Spleen (tissue), 11 donors: ENCODE data around the gene RBM3. TPM values are rescaled to one million over a fixed set of nuclear protein-coding genes. Genes with fewer than 3 reads are reported as not detected.
A peak's percentile ranks its signal among the peaks of the same experiment; 100 is the strongest.

Experiments
- DNase-seq: peaks from one replicate; pipeline ENCODE4 v3.0.0-alpha.2; 2020
- H3K27ac ChIP-seq, 8 donors: fragments of 200-600 bp; sonication (generic) in 7 of 8; 1 replicate in 4 of 8; 2 replicates in 4 of 8; pipeline versions ENCODE4 v1.5.0 to v1.8.0; 2016 to 2021; ENCODE audit warnings: inconsistent platforms in 4 of 8, mild to moderate bottlenecking in 4 of 8, moderate library complexity in 1 of 8
- H3K27me3 ChIP-seq, 7 donors: fragments of 200-600 bp; sonication (generic) in 6 of 7; replicated peaks in 1 of 7; 1 replicate in 4 of 7; 2 replicates in 3 of 7; pipeline versions ENCODE4 v1.5.0 to v1.8.0; 2016 to 2021; ENCODE audit warnings: inconsistent platforms in 3 of 7, mild to moderate bottlenecking in 1 of 7
- H3K36me3 ChIP-seq, 6 donors: fragments of 200-600 bp; sonication (generic) in 5 of 6; 1 replicate in 4 of 6; 2 replicates in 2 of 6; pipeline versions ENCODE4 v1.5.0 to v1.8.0; 2016 to 2021; ENCODE audit warnings: inconsistent platforms in 2 of 6
- H3K4me1 ChIP-seq, 6 donors: fragments of 200-600 bp; sonication (generic) in 5 of 6; 1 replicate in 3 of 6; 2 replicates in 3 of 6; pipeline versions ENCODE4 v1.5.0 to v1.8.0; 2016 to 2021; ENCODE audit warnings: inconsistent platforms in 3 of 6
- H3K4me3 ChIP-seq, 8 donors: fragments of 200-600 bp; sonication (generic) in 7 of 8; 1 replicate in 4 of 8; 2 replicates in 4 of 8; pipeline versions ENCODE4 v1.5.0 to v1.8.0; 2016 to 2021; ENCODE audit warnings: inconsistent platforms in 4 of 8, mild to moderate bottlenecking in 4 of 8, moderate library complexity in 2 of 8
- H3K9me3 ChIP-seq, 8 donors: fragments of 200-600 bp; sonication (generic) in 7 of 8; 1 replicate in 4 of 8; 2 replicates in 4 of 8; pipeline versions ENCODE4 v1.5.0 to v1.8.0; 2016 to 2021; ENCODE audit warnings: inconsistent platforms in 4 of 8
- POLR2A ChIP-seq, 3 donors: fragments of 450-650 bp; IDR thresholded peaks; one replicate each; pipeline ENCODE4 v1.5.1; 2017; ENCODE audit warnings: antibody characterized with exemption in 3 of 3, mild to moderate bottlenecking in 1 of 3
- POLR2AphosphoS5 ChIP-seq, 3 donors: sonication (generic); formaldehyde crosslinking; IDR thresholded peaks; one replicate each; pipeline ENCODE4 v1.5.1; 2017; ENCODE audit warnings: antibody characterized with exemption in 3 of 3
- WGBS, 5 donors: extraction: QIAGEN DNeasy Blood & Tissue Kit in 3 of 5; methylation state at CpG; one replicate each; pipeline versions ENCODE4 v1.1.5 to v1.1.7; 2013 to 2018; 5-methylcytosine and 5-hydroxymethylcytosine counted together
- intact Hi-C: fragments of 100-400 bp; cut with DNase I; formaldehyde crosslinking; loops from one replicate; pipeline ENCODE4 v1.15.0; 2023; ENCODE audit warnings: low total_unique reads
- polyA plus RNA-seq, 3 donors: library from polyadenylated mRNA; stranded (reverse); fragments of 200-250 nt; gene quantifications; one replicate each; pipeline ENCODE4 v1.2.1, GENCODE V29; 2013
- total RNA-seq, 7 donors: library from RNA; depleted of rRNA in 3 of 7; stranded (reverse); fragments of >200 nt in 3 of 7; fragmentation: NEBNext Ultra II Directional in 4 of 7; extraction: Animal tissue kit (Norgen Biotek cat#: 25700) in 4 of 7; gene quantifications; one replicate each; pipeline versions ENCODE4 v1.1.0 to v1.2.1, GENCODE V29; 2016 to 2021
- TF ChIP-seq, protein P1 (sequence below), 11 experiments: fragments of 200-600 bp in 7 of 11; fragments of 450-650 bp in 4 of 11; sonication (generic) in 4 of 11; IDR thresholded peaks in 8 of 11; conservative IDR thresholded peaks in 3 of 11; 1 replicate in 7 of 11; 2 replicates in 4 of 11; pipeline versions ENCODE4 v1.4.0 to v1.8.0; 2016 to 2021; ENCODE audit warnings: antibody characterized with exemption in 11 of 11, inconsistent platforms in 4 of 11, mild to moderate bottlenecking in 1 of 11
- donor health status: healthy with polysubstance abuse.
- donor health status: DM: no; HTN: no; CAD: no; lungs with moderate emphysema.
- donor health status: DM: no; HTN: no; CAD: no.
- donor health status: Bipolar disorder and iron deficiency.
- donor health status: healthy.
- donor health status: DM: no; HTN: no; CAD: no.
- donor health status: DM: yes; HTN: yes; CAD: no.

RBM3 gene
- total and polyA plus RNA-seq, 10 donors = 155 to 361 (median 201) TPM

DNA sequence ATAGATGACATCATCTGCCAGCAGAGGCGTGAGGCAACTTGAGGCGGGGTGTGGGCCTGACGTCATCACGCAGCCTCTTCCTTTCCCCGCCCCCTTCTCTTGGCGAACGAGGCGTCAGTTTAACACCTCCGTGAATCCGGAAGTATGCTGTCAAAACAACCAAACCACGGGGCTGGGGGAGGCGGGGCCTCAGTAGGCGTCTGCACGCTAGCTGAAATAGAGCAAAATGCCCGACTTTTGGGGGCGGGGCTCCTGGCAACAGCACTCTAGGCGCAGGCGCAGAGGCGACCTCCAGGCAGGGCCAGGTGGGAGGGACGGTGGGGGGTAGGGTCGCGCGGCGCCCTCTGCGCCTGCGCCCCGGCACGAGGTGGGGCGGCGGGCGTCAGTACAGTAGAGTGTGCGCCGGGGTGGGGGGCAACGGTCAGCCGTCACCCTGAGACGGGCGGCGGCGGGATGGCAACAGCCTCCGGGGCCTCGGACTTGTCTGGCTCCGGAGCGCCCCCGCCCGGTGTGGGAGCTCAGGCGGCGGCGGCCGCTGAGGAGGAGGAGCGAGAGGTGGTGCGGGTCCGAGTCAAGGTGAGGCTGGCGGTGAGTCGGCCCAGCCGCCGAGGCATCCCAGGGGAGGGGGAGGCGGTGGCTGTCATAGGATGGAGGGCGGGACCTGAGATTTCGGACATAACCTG lies 34.8 kb upstream of the RBM3 start, which contains the start of gene TBC1D25:
Gene TBC1D25, plus strand, starts transcription at position 370 of the 683 bp plus-strand sequence. Its CDS starts 84 bp downstream, at position 454.
- DNase-seq = peak; percentile 98
- no peaks in the 10 kb centered on the region for H3K27me3 ChIP-seq
- peaks cover 0 to 26% (median 0%) of the 10 kb centered on the region in 6 donors for H3K36me3 ChIP-seq
- TF ChIP-seq, protein P1, sequence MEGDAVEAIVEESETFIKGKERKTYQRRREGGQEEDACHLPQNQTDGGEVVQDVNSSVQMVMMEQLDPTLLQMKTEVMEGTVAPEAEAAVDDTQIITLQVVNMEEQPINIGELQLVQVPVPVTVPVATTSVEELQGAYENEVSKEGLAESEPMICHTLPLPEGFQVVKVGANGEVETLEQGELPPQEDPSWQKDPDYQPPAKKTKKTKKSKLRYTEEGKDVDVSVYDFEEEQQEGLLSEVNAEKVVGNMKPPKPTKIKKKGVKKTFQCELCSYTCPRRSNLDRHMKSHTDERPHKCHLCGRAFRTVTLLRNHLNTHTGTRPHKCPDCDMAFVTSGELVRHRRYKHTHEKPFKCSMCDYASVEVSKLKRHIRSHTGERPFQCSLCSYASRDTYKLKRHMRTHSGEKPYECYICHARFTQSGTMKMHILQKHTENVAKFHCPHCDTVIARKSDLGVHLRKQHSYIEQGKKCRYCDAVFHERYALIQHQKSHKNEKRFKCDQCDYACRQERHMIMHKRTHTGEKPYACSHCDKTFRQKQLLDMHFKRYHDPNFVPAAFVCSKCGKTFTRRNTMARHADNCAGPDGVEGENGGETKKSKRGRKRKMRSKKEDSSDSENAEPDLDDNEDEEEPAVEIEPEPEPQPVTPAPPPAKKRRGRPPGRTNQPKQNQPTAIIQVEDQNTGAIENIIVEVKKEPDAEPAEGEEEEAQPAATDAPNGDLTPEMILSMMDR (IDR thresholded peaks at IDR 0.05 in 8 of 11, conservative IDR thresholded peaks at IDR 0.05 in 3 of 11) = peak in 10 of 11 experiments; percentile 14 to 69 (median 42)
- no peak for TF ChIP-seq POLR2A (IDR thresholded peaks at IDR 0.05)
- TF ChIP-seq POLR2AphosphoS5 (IDR thresholded peaks at IDR 0.05) = peak; percentile 79 to 90 (median 83)
- H3K27ac ChIP-seq = peak within 1 kb of the TSS; percentile 77 to 96 (median 92)
- peaks cover 0 to 18% (median 13%) of the 10 kb centered on the region in 6 donors for H3K4me1 ChIP-seq
- 0 to 59% (median 5%) methylated on average over 37 to 59 of the region's 59 CpGs for WGBS, 5 donors
- H3K9me3 ChIP-seq = no peaks in the 10 kb centered on the region
- peak within 1 kb of the TSS; percentile 41 to 75 (median 54) for H3K4me3 ChIP-seq
- intact Hi-C loops = no loop called here

DNA sequence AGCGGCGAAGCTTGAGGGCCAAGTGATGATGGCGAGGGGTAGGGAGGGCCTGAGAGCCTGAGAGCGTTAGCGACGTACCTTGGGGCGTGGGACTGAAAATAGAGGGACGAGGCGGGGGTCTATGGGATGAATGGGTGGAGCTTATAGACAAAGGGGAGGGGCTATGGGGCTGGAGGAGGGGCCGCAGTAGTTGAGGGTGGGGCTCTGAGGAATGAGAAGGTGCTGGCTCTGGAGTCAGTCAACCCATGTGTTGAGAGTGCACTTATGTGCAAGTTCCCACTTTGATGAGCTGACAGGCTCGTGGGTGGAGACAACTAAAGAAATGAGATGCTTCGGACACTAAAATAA lies 34.3 kb upstream of the RBM3 start:
- Histone ChIP-seq H3K27ac (peak overlapping the region; percentile 77 to 96 (median 92)), H3K36me3 (peaks cover 0 to 31% (median 0%) of the 10 kb centered on the region in 6 donors), H3K27me3 (no peaks in the 10 kb centered on the region), H3K4me3 (peak overlapping the region; percentile 41 to 75 (median 54)), H3K9me3 (no peaks in the 10 kb centered on the region), H3K4me1 (peaks cover 0 to 18% (median 13%) of the 10 kb centered on the region in 6 donors)
- DNase-seq = no peak
- intact Hi-C loops = no loop called here
- no peak for TF ChIP-seq POLR2A (IDR thresholded peaks at IDR 0.05)
- TF ChIP-seq, protein P1 (IDR thresholded peaks at IDR 0.05 in 8 of 11, conservative IDR thresholded peaks at IDR 0.05 in 3 of 11) = peak in 2 of 11 experiments; percentile 1 to 6
- 1 to 54% (median 4%) methylated on average over 12 of the region's 12 CpGs for WGBS, 5 donors

DNA sequence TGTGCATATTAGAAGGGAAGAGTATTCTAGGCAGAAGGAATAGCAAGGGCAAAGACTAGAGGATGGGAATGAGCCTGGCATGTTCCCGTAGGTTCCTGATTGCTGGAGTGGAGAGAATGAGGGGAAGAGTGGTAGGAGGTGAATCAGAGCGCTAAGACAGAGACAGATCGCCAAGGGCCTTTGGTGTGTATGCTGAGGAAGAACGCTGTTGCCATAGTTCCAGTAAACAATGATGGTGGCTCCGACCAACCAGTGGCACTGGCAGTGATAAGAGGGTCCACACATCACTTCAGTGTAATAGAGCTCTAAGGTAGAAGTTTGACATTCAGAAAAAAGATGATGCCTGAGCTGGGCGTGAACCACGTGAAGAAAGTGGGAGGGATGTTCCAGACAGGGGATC lies 33.8 kb upstream of the RBM3 start:
- 82 to 89% (median 88%) methylated on average over 7 of the region's 7 CpGs for WGBS, 5 donors
- H3K36me3 ChIP-seq = peaks cover 0 to 36% (median 2%) of the 10 kb centered on the region in 6 donors
- H3K4me3 ChIP-seq = peak overlapping the region in 6 of 8 donors; percentile 41 to 75 (median 56)
- TF ChIP-seq POLR2A (IDR thresholded peaks at IDR 0.05) (no peak), POLR2AphosphoS5 (IDR thresholded peaks at IDR 0.05) (no peak)
- TF ChIP-seq, protein P1 (IDR thresholded peaks at IDR 0.05 in 8 of 11, conservative IDR thresholded peaks at IDR 0.05 in 3 of 11) = no peak
- no peaks in the 10 kb centered on the region for H3K27me3 ChIP-seq
- no peak for DNase-seq
- H3K4me1 ChIP-seq = peaks cover 0 to 18% (median 13%) of the 10 kb centered on the region in 6 donors
- H3K9me3 ChIP-seq = no peaks in the 10 kb centered on the region
- H3K27ac ChIP-seq = peak overlapping the region in 5 of 8 donors; percentile 77 to 96 (median 95)
- intact Hi-C loops = no loop called here

DNA sequence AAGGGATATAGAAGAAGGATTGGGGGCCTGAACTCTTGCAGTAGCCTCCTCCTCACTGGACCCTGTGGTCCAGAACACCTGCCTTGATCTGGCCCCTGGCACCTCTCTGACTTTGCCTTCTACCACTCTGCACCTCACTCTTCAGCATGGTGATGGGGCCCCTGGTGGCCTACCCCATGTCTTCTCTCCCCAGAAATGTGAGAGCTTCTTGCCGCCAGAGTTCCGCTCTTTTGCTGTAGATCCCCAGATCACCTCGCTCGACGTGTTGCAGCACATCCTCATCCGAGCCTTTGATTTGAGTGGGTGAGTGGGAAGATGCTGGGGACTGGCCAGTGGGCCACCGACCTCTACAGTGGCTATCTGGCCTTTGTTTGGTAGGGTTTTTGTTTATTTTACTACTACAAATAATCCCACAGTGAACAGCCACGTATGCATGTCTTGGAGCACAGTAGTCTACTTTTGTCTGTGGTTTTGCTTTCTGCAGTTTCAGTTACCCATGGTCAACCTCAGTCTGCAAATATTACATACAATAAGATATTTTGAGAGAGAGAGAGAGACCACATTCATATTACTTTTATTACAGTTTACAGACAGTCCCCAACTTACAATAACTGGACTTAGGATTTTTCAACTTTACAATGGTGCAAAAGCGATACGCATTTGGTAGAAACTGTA lies 33.0 kb upstream of the RBM3 start:
- TF ChIP-seq, protein P1 (IDR thresholded peaks at IDR 0.05 in 8 of 11, conservative IDR thresholded peaks at IDR 0.05 in 3 of 11) = no peak
- no peak for TF ChIP-seq POLR2AphosphoS5 (IDR thresholded peaks at IDR 0.05)
- no peak for TF ChIP-seq POLR2A (IDR thresholded peaks at IDR 0.05)
- Histone ChIP-seq H3K27me3 (no peaks in the 10 kb centered on the region), H3K4me1 (peaks cover 0 to 18% (median 13%) of the 10 kb centered on the region in 6 donors), H3K27ac (peak overlapping the region in 3 of 8 donors; percentile 23 to 96 (median 96)), H3K36me3 (peaks cover 0 to 44% (median 3%) of the 10 kb centered on the region in 6 donors), H3K4me3 (peak overlapping the region in 1 of 8 donors; percentile 75), H3K9me3 (no peaks in the 10 kb centered on the region)
- DNase-seq = no peak
- WGBS, 5 donors = 73 to 85% (median 76%) methylated on average over 10 of the region's 10 CpGs
- intact Hi-C loops = no loop called here
